OCI-M2 (cell line): ENCODE measurements around the gene SDSL.

ENCODE experiments used
- DNase-seq: peaks from one replicate; lab custom pipeline; 2025; ENCODE audit not compliant: unreplicated experiment; lab: John Stamatoyannopoulos, UW

SDSL gene

DNA sequence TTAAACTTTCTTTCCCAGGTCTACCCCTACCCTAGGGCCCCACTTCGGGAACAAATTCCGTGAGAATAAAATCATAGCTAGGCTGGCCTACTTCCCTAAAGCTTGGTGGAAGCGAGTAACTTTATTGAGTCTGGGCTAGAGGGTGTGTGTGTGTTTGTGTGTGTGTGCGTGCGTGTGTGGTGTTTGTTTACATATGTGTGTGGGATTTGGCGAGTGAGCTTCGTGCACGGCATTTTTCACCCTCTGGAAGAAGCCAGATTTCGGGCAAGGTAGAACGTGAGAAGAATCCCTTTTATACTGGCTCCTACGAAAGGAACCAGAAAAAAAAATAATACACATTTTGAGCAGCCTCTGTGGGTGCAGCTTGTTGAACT, 57.0 kb downstream of the SDSL start:
- DNase-seq = no peak

DNA sequence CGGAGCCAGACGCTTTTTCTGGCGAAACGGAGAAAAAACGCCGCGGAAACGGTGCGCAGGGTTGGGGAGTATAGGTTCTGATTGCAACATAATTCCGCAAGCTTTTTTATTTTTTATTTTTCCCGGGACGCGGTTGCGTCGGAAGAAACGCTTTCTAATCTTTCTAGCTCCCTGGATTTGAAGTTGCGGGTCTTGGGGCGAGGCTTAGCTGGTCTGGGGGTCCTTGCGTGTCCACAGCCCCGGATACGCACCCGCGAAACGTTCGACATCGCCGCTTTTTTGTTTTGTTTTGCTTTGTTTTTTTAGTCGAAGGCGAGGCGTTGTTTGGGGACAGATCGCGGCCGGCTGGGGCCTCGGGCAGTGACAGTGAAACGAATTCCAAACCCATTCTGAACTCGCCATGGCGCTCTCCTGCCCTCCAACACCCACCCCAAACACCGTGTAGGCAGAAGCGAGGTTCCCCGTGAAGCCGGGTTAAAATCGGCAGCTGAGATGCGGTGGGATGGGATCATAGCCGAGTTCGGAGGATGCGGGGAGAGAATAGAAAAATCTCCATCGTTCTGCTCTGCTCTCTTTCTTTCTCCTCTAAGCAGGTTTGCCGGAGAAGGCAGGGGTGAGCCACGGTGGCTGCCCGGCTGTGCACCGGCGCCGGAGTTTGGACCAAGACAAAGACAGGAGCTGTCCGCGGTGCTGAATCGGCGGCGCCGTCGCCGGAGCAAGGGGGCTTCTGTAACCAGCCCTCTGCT, 57.6 kb downstream of the SDSL start:
- DNase-seq = no peak

DNA sequence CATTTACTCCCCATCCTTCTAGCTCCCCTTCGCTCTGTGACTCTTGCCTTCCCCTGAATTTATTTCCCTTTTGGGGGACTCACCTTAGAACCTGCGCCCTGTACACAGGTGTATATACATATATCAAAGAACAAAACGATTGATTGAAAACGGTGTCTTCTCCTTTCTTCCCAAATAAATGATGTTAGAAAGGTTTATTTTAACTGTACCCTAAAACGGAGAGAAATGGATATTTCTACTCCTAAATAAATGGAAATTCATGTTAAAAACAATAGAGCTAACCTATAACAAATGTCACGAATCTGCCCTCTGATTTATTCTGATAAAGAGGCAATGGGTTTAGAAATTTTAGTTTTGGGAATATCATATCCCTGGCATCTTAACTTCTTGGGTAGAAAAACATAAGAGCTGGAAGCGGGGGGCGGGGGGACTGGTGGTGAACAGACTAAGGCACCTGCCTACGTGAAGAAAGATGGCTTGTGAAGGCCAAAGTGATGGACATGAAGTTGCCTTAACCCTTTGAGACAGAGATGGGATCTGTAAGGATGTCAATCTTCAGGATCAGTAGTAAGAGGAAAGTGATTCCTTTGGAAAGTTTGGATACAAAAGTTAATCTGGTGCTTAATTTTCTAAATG, 58.3 kb downstream of the SDSL start:
- DNase-seq = no peak

DNA sequence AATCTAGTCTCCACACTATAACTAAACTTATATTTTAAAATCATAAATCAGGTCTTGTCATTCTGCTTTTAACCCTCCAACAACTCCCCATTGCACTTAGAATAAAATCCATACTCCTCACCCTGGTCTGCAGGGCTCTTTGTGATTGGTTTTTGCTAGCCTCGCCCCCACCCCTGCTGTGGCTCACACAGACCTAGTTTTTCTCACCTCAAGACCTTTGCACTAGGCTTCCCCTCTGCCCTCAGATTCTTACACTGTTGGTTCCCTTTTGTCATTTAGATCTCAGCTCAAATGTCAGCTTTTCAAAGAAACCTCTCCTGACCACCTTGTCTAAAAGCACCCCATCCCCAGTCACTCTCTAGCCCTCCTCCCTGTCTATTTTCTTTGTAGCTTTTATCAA, 60.2 kb downstream of the SDSL start:
- no peak for DNase-seq

DNA sequence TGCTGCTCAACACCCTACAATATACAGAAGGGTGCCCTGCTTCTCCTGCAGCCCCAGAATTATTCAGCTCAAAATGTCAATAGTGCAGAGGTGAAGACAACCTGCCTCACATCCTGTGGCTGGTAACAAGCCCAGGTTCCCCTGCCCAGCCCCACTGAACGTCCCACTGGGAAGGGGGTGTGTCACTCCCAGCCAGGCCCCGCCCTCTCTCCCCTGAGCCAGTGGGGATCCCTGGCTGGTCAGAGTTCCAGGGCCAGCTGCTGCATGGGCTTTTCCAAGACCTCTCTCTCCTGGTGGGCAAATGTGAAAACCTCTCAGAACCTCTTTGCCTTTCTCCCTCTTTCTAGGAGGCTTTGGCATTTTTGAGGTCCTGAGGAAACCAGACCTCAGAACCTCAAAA, 63.1 kb downstream of the SDSL start:
- no peak for DNase-seq

DNA sequence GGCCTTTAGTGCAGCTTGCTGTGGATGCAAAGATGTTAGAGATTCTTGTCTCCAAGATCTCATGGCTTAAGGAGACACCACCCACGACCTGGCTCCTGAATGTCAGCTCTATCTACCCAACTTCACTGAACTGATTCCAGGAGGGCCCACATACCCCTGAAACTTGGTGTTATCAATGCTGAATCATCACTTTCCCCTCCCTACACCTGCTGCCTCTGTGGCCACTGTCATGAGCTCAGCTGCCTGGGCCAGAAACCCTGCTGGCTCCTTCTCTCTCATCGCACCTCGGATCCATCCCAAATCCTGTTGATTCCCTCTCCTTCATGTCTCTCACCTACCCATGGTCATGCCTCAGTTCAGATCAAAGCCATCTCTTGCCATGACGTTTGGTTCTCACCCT, 64.5 kb downstream of the SDSL start:
- DNase-seq = no peak
